ENCODE results near the gene SIGLEC5. TPM values are rescaled to one million over a fixed set of nuclear protein-coding genes. Genes with fewer than 3 reads are reported as not detected.
A peak's percentile ranks its signal among the peaks of the same experiment; 100 is the strongest.

The SIGLEC5 gene
- total and polyA plus RNA-seq, 10 donors: 5.9 to 12.9 (median 9.8) TPM; not detected in 5

- WGBS, 5 donors: 7 to 17% (median 11%) methylated on average over 32 to 59 of the region's 59 CpGs
Measured at GRCh38 chr19:51600940-51601580, 29.1 kb downstream of the SIGLEC5 start.

GRCh38 chr19:51599084-51599483, 31.1 kb downstream of the SIGLEC5 start:
- TF ChIP-seq CTCF (IDR thresholded peaks at IDR 0.05 in 8 of 11, conservative IDR thresholded peaks at IDR 0.05 in 3 of 11): no peak
- TF ChIP-seq POLR2AphosphoS5 (IDR thresholded peaks at IDR 0.05): peak in 2 of 3 donors; percentile 24 to 71
- no peak for TF ChIP-seq POLR2A (IDR thresholded peaks at IDR 0.05)
- peaks cover 0 to 33% (median 8%) of the 10 kb centered on the region in 7 donors for H3K27me3 ChIP-seq (replicated peaks in 1 of 7)
- intact Hi-C loops (cut with DNase I; ENCODE audit: low total_unique reads): no loop called here
- no peaks in the 10 kb centered on the region for H3K36me3 ChIP-seq
- no peak for DNase-seq
- peaks cover 0 to 7% (median 0%) of the 10 kb centered on the region in 8 donors for H3K9me3 ChIP-seq
- WGBS, 5 donors: 91 to 98% (median 94%) methylated on average over 10 of the region's 10 CpGs
- no peak overlapping the region for H3K27ac ChIP-seq
- peaks cover 6 to 39% (median 12%) of the 10 kb centered on the region in 6 donors for H3K4me1 ChIP-seq
- H3K4me3 ChIP-seq: no peak overlapping the region

More at GRCh38 chr19:51600940-51601580, 29.1 kb downstream of the SIGLEC5 start:
- peak; percentile 92 for DNase-seq
- H3K4me3 ChIP-seq: peak overlapping the region in 6 of 8 donors; percentile 2 to 61 (median 28)
- H3K4me1 ChIP-seq: peaks cover 0 to 33% (median 6%) of the 10 kb centered on the region in 6 donors
- H3K27me3 ChIP-seq (replicated peaks in 1 of 7): peaks cover 0 to 33% (median 8%) of the 10 kb centered on the region in 7 donors
- peaks cover 0 to 7% (median 0%) of the 10 kb centered on the region in 8 donors for H3K9me3 ChIP-seq
- TF ChIP-seq POLR2AphosphoS5 (IDR thresholded peaks at IDR 0.05): peak in 1 of 3 donors; percentile 39
- no peak for TF ChIP-seq CTCF (IDR thresholded peaks at IDR 0.05 in 8 of 11, conservative IDR thresholded peaks at IDR 0.05 in 3 of 11)
- intact Hi-C loops (cut with DNase I; ENCODE audit: low total_unique reads): no loop called here
- peak overlapping the region in 5 of 8 donors; percentile 62 to 82 (median 73) for H3K27ac ChIP-seq
- H3K36me3 ChIP-seq: no peaks in the 10 kb centered on the region

GRCh38 chr19:51598159-51598915, 31.9 kb downstream of the SIGLEC5 start:
- peaks cover 0 to 33% (median 8%) of the 10 kb centered on the region in 7 donors for H3K27me3 ChIP-seq (replicated peaks in 1 of 7)
- peak; percentile 78 for DNase-seq
- WGBS, 5 donors: 93 to 97% (median 96%) methylated on average over 25 to 31 of the region's 31 CpGs
- no peaks in the 10 kb centered on the region for H3K36me3 ChIP-seq
- no peak overlapping the region for H3K4me3 ChIP-seq
- TF ChIP-seq CTCF (IDR thresholded peaks at IDR 0.05 in 8 of 11, conservative IDR thresholded peaks at IDR 0.05 in 3 of 11) (no peak), POLR2AphosphoS5 (IDR thresholded peaks at IDR 0.05) (no peak), POLR2A (IDR thresholded peaks at IDR 0.05) (no peak)
- H3K27ac ChIP-seq: no peak overlapping the region
- H3K4me1 ChIP-seq: peaks cover 8 to 46% (median 19%) of the 10 kb centered on the region in 6 donors
- intact Hi-C loops (cut with DNase I; ENCODE audit: low total_unique reads): no loop called here
- H3K9me3 ChIP-seq: peaks cover 0 to 7% (median 0%) of the 10 kb centered on the region in 8 donors

Measured in spleen (tissue), 11 donors.